Erythroblast (primary cell): ENCODE data around the gene UBAC2.

Experiments
- GATA1 ChIP-seq: IDR thresholded peaks from 2 replicates; pipeline ENCODE4 v1.6.1; 2011; ENCODE audit warnings: low read depth, mild to moderate bottlenecking, control low read depth, low read length, moderate library complexity
- POLR2A ChIP-seq: IDR thresholded peaks from 2 replicates; pipeline ENCODE4 v1.6.1; 2011; ENCODE audit warnings: mild to moderate bottlenecking, low read length

GRCh38 chr13:99334221-99334620 is 133.6 kb downstream of the UBAC2 start:
- TF ChIP-seq POLR2A (no peak), GATA1 (no peak)
